ENCODE data around the gene DIP2B. TPM values are rescaled to one million over a fixed set of nuclear protein-coding genes. Genes with fewer than 3 reads are reported as not detected.
"Not testable (repeated sequence)": the region's sequence is repeated elsewhere in the genome, so short reads cannot be mapped to it uniquely, and the experiment has no call there.

Gene DIP2B
- polyA plus RNA-seq, 1 donor from 2014 or later: 44.0 TPM

GRCh38 chr12:50483488-50483887, 21.3 kb upstream of the DIP2B start:
- no peak overlapping the region for H3K4me2 ChIP-seq (ENCODE audit: low read length)
- no peak for TF ChIP-seq CTCF (IDR thresholded peaks at IDR 0.05; ENCODE audit: poor library complexity, severe bottlenecking)
- no peak for TF ChIP-seq RAD21 (conservative IDR thresholded peaks at IDR 0.05)
- TF ChIP-seq TAF1 (IDR thresholded peaks at IDR 0.05; ENCODE audit: low read depth): no peak
- no peak for TF ChIP-seq EZH2 (IDR thresholded peaks at IDR 0.05; ENCODE audit: borderline replicate concordance, insufficient read depth, low read length, poor library complexity, severe bottlenecking)
- TF ChIP-seq POLR2AphosphoS5 (IDR thresholded peaks at IDR 0.05): no peak
- no peak for TF ChIP-seq MXI1 (conservative IDR thresholded peaks at IDR 0.05; ENCODE audit: poor library complexity, severe bottlenecking)
- no peak for TF ChIP-seq REST (IDR thresholded peaks at IDR 0.05; ENCODE audit: borderline replicate concordance)
- TF ChIP-seq SMC3 (conservative IDR thresholded peaks at IDR 0.05; ENCODE audit: poor library complexity): no peak
- TF ChIP-seq EP300 (conservative IDR thresholded peaks at IDR 0.05; ENCODE audit: poor library complexity, severe bottlenecking): no peak
- H4K20me1 ChIP-seq (ENCODE audit: insufficient read depth): no peaks in the 10 kb centered on the region
- no peak overlapping the region for H3K9ac ChIP-seq (ENCODE audit: low read length)
- no peak overlapping the region for H3K27ac ChIP-seq (ENCODE audit: low read length)
- no peak overlapping the region for H2AFZ ChIP-seq (ENCODE audit: low read depth, low read length)
- no peak overlapping the region for H3K4me3 ChIP-seq (ENCODE audit: low read length)
- no peaks in the 10 kb centered on the region for H3K27me3 ChIP-seq (ENCODE audit: insufficient read depth, low read depth, low read length)
- no peaks in the 10 kb centered on the region for H3K9me2 ChIP-seq (ENCODE audit: insufficient read depth, low read length)
- no peaks in the 10 kb centered on the region for H3F3A ChIP-seq (ENCODE audit: insufficient read depth, low read length, poor library complexity, severe bottlenecking)
- H3K79me2 ChIP-seq (replicated peaks; ENCODE audit: insufficient read depth, low read length): no peaks in the 10 kb centered on the region
- H3K9me3 ChIP-seq (ENCODE audit: low read length): no peaks in the 10 kb centered on the region
- H3K36me3 ChIP-seq (ENCODE audit: insufficient read depth, low read length): no peaks in the 10 kb centered on the region

- Histone ChIP-seq H3K27me3 (ENCODE audit: insufficient read depth, low read depth, low read length) (no peaks in the 10 kb centered on the region), H3K9me2 (ENCODE audit: insufficient read depth, low read length) (no peaks in the 10 kb centered on the region), H2AFZ (ENCODE audit: low read depth, low read length) (no peak overlapping the region), H3K4me3 (ENCODE audit: low read length) (no peak overlapping the region), H3K79me2 (replicated peaks; ENCODE audit: insufficient read depth, low read length) (no peaks in the 10 kb centered on the region), H3K27ac (ENCODE audit: low read length) (no peak overlapping the region), H3K9me3 (ENCODE audit: low read length) (no peaks in the 10 kb centered on the region), H3K36me3 (ENCODE audit: insufficient read depth, low read length) (no peaks in the 10 kb centered on the region), H4K20me1 (ENCODE audit: insufficient read depth) (no peaks in the 10 kb centered on the region), H3K4me2 (ENCODE audit: low read length) (no peak overlapping the region), H3K9ac (ENCODE audit: low read length) (no peak overlapping the region), H3F3A (ENCODE audit: insufficient read depth, low read length, poor library complexity, severe bottlenecking) (no peaks in the 10 kb centered on the region)
- no peak for TF ChIP-seq CTCF (IDR thresholded peaks at IDR 0.05; ENCODE audit: poor library complexity, severe bottlenecking)
Observed at GRCh38 chr12:50488801-50489200, 16.0 kb upstream of the DIP2B start.

- not testable (repeated sequence) for H3F3A ChIP-seq (ENCODE audit: insufficient read depth, low read length, poor library complexity, severe bottlenecking); H3K27me3 ChIP-seq (ENCODE audit: insufficient read depth, low read depth, low read length); H4K20me1 ChIP-seq (ENCODE audit: insufficient read depth); H3K79me2 ChIP-seq (replicated peaks; ENCODE audit: insufficient read depth, low read length); H3K9me3 ChIP-seq (ENCODE audit: low read length); H3K4me2 ChIP-seq (ENCODE audit: low read length); H3K36me3 ChIP-seq (ENCODE audit: insufficient read depth, low read length); H3K9ac ChIP-seq (ENCODE audit: low read length); H2AFZ ChIP-seq (ENCODE audit: low read depth, low read length); H3K4me3 ChIP-seq (ENCODE audit: low read length); H3K27ac ChIP-seq (ENCODE audit: low read length); H3K9me2 ChIP-seq (ENCODE audit: insufficient read depth, low read length)
Observed at GRCh38 chr12:50498119-50498518, 6.7 kb upstream of the DIP2B start.

Data from neural cell (in vitro differentiated cells).